Suprapubic skin (tissue), 4 donors: ENCODE measurements around the gene IFITM1. TPM values are rescaled to one million over a fixed set of nuclear protein-coding genes. Genes with fewer than 3 reads are reported as not detected.

Experiments used
- DNase-seq, 2 donors: peaks; one replicate each; pipeline ENCODE4 v3.0.0-alpha.2; 2019; ENCODE audit warnings: low spot score in 2 of 2
- H3K27ac ChIP-seq: fragments of 200-600 bp; sonication (generic); one replicate; pipeline ENCODE4 v1.5.1; 2019
- H3K27me3 ChIP-seq: fragments of 200-600 bp; sonication (generic); one replicate; pipeline ENCODE4 v1.5.1; 2019
- H3K36me3 ChIP-seq: fragments of 200-600 bp; sonication (generic); one replicate; pipeline ENCODE4 v1.5.1; 2019
- H3K4me1 ChIP-seq: fragments of 200-600 bp; sonication (generic); one replicate; pipeline ENCODE4 v1.5.1; 2019
- H3K4me3 ChIP-seq: fragments of 200-600 bp; sonication (generic); one replicate; pipeline ENCODE4 v1.5.1; 2019; ENCODE audit warnings: mild to moderate bottlenecking
- H3K9me3 ChIP-seq: fragments of 200-600 bp; sonication (generic); one replicate; pipeline ENCODE4 v1.5.1; 2019
- EP300 ChIP-seq: sonication (generic); formaldehyde crosslinking; IDR thresholded peaks from one replicate; pipeline ENCODE4 v1.6.1; 2017; ENCODE audit warnings: antibody characterized with exemption
- WGBS: methylation state at CpG from one replicate; pipeline ENCODE4 v1.1.5; 2018; 5-methylcytosine and 5-hydroxymethylcytosine counted together
- total RNA-seq, 4 donors: library from RNA; depleted of rRNA; stranded (reverse); fragments of >200 nt; gene quantifications; one replicate each; pipeline ENCODE4 v1.1.0, GENCODE V29; 2016
- TF ChIP-seq, protein P1 (sequence below), 2 donors: fragments of 200-600 bp in 1 of 2; fragments of 450-650 bp in 1 of 2; sonication (generic) in 1 of 2; IDR thresholded peaks; one replicate each; pipeline ENCODE4 v1.5.1; 2016 to 2019; ENCODE audit warnings: antibody characterized with exemption in 2 of 2, mild to moderate bottlenecking in 1 of 2, moderate library complexity in 1 of 2

IFITM1 gene
- total RNA-seq, 4 donors from 2014 or later, result 50.7 to 128 (median 67.6) TPM

DNA sequence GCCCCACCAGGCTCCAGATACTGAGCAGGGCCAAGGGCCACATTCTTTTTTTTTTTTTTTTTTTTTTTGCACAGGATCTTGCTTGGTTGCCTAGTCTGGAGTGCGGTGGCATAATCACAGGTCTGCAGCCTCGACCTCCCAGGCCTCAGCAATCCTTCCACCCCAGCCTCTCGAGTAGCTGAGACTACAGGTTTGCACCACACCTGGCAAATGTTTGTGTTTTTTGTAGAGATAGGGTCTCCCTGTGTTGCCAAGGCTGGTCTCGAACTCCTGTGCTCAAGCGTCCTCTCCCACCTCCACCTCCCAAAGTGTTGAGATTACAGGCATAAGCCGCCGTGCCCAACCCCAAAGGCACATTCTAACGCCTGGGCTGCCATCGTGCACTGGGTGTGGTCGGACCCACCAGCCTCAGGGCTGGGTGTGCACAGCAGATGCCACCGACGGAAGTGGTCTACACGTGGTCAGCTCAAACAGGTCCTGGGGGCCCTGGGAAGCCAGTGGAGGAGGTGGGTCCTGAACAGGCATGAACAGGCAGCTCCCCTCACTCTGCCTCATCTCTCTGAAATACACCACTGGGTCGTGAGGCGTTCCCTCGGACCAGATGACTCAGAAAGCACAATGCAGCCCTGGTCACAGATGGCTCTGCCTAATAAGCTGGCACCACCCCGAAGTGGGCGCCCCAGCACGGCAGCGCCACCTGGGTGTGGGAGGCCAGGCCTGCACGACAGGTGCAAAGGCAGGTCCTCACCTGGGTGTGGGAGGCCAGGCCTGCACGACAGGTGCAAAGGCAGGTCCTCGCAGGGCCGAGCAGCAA, 50.3 kb downstream of the IFITM1 start:
- H3K27ac ChIP-seq, result peak overlapping the region; percentile 34
- H3K27me3 ChIP-seq, result peaks cover 59% of the 10 kb centered on the region
- TF ChIP-seq, protein P1, sequence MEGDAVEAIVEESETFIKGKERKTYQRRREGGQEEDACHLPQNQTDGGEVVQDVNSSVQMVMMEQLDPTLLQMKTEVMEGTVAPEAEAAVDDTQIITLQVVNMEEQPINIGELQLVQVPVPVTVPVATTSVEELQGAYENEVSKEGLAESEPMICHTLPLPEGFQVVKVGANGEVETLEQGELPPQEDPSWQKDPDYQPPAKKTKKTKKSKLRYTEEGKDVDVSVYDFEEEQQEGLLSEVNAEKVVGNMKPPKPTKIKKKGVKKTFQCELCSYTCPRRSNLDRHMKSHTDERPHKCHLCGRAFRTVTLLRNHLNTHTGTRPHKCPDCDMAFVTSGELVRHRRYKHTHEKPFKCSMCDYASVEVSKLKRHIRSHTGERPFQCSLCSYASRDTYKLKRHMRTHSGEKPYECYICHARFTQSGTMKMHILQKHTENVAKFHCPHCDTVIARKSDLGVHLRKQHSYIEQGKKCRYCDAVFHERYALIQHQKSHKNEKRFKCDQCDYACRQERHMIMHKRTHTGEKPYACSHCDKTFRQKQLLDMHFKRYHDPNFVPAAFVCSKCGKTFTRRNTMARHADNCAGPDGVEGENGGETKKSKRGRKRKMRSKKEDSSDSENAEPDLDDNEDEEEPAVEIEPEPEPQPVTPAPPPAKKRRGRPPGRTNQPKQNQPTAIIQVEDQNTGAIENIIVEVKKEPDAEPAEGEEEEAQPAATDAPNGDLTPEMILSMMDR (IDR thresholded peaks at IDR 0.05), result peak; percentile 45 to 75
- TF ChIP-seq EP300, result no peak
- no peak overlapping the region for H3K4me3 ChIP-seq
- DNase-seq, result peak; percentile 70 to 84
- no peaks in the 10 kb centered on the region for H3K9me3 ChIP-seq
- WGBS, result 41% methylated on average over 18 of the region's 24 CpGs
- H3K4me1 ChIP-seq, result peaks cover 20% of the 10 kb centered on the region
- H3K36me3 ChIP-seq, result no peaks in the 10 kb centered on the region

Other genes starting within 250 kb of the IFITM1 start
- not detected for gene SCGB1C1, start 121.0 kb upstream of the IFITM1 start, total RNA-seq
- gene BET1L, start 106.6 kb upstream of the IFITM1 start, total RNA-seq, result 10 to 100 TPM; 25.8 to 31.7 (median 27.9) TPM
- gene RIC8A, start 106.3 kb upstream of the IFITM1 start, total RNA-seq, result 10 to 100 TPM; 62.4 to 90.1 (median 80.9) TPM
- gene SIRT3, start 77.7 kb upstream of the IFITM1 start, total RNA-seq, result 10 to 100 TPM in 3 of 4 donors, 1 to 10 TPM in 1; 9.1 to 20.1 (median 13.3) TPM
- 10 to 100 TPM; 70.3 to 97.8 (median 87.3) TPM for gene PSMD13, start 77.1 kb upstream of the IFITM1 start, total RNA-seq
- gene NLRP6, start 35.6 kb upstream of the IFITM1 start, total RNA-seq, result 1 to 10 TPM in 1 of 4 donors, under 1 TPM in 3; 0.15 to 1.3 (median 0.64) TPM
- 10 to 100 TPM in 2 of 4 donors, 1 to 10 TPM in 2; 3.5 to 22.0 (median 8.1) TPM for gene PGGHG, start 24.9 kb upstream of the IFITM1 start, total RNA-seq
- gene IFITM5, start 14.5 kb upstream of the IFITM1 start, total RNA-seq, result not detected
- 10 to 100 TPM; 25.6 to 84.1 (median 45.1) TPM for gene IFITM2, start 6.2 kb upstream of the IFITM1 start, total RNA-seq
- gene IFITM3, start 6.8 kb downstream of the IFITM1 start, total RNA-seq, result 100 to 1,000 TPM in 2 of 4 donors, 10 to 100 TPM in 2; 69.6 to 160 (median 110) TPM
- 1 to 10 TPM; 1.2 to 3.0 (median 1.6) TPM for gene B4GALNT4, start 55.5 kb downstream of the IFITM1 start, total RNA-seq
- gene PKP3, start 80.2 kb downstream of the IFITM1 start, total RNA-seq, result 100 to 1,000 TPM; 318 to 486 (median 428) TPM
- gene SIGIRR, start 101.0 kb downstream of the IFITM1 start, total RNA-seq, result 10 to 100 TPM; 14.2 to 26.0 (median 16.5) TPM
- gene ANO9, start 128.0 kb downstream of the IFITM1 start, total RNA-seq, result 100 to 1,000 TPM in 2 of 4 donors, 10 to 100 TPM in 2; 76.8 to 166 (median 103) TPM
- gene PTDSS2, start 136.2 kb downstream of the IFITM1 start, total RNA-seq, result 10 to 100 TPM; 22.3 to 31.0 (median 25.3) TPM
- 100 to 1,000 TPM; 378 to 392 (median 383) TPM for gene RNH1, start 193.2 kb downstream of the IFITM1 start, total RNA-seq
- gene HRAS, start 221.5 kb downstream of the IFITM1 start, total RNA-seq, result 100 to 1,000 TPM in 2 of 4 donors, 10 to 100 TPM in 2; 82.9 to 131 (median 96.2) TPM
- gene LRRC56, start 223.5 kb downstream of the IFITM1 start, total RNA-seq, result 1 to 10 TPM; 1.7 to 2.4 (median 2.1) TPM
- gene LMNTD2, start 246.7 kb downstream of the IFITM1 start, total RNA-seq, result 10 to 100 TPM in 1 of 4 donors, 1 to 10 TPM in 3; 6.3 to 17.8 (median 8.7) TPM
- gene RASSF7, start 246.9 kb downstream of the IFITM1 start, total RNA-seq, result 100 to 1,000 TPM in 1 of 4 donors, 10 to 100 TPM in 3; 82.6 to 113 (median 87.0) TPM